GM15510 (cell line): ENCODE data around the gene GDF10.

ENCODE experiments used
- POLR2A ChIP-seq: IDR thresholded peaks from 3 replicates; pipeline ENCODE4 v1.6.1; 2011; ENCODE audit warnings: borderline replicate concordance; ENCODE audit not compliant: insufficient read length; ENCODE audit errors: extremely low read depth

Gene GDF10

GRCh38 chr10:47326927-47327330 is 26.9 kb downstream of the GDF10 start:
- no peak for TF ChIP-seq POLR2A

DNA sequence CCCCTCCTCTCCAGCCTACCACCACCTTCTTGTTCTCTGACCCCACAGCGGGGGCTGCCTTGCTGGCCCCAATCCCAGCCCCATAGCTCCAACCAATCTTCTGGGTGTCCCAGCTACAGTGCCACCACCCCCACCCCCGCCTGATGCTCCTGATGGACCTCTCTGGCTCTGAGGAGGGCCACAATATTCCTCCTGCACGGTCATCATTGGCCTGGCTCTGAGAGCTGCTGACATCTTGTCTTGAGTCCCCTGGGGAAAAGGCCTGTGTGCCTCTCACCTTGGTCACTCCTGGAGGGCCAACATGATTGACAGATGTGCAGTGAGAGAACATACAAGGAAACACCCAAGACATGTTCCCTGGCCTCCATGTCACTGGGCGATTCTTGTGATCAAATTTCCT is 29.9 kb downstream of the GDF10 start:
- TF ChIP-seq POLR2A, result no peak

DNA sequence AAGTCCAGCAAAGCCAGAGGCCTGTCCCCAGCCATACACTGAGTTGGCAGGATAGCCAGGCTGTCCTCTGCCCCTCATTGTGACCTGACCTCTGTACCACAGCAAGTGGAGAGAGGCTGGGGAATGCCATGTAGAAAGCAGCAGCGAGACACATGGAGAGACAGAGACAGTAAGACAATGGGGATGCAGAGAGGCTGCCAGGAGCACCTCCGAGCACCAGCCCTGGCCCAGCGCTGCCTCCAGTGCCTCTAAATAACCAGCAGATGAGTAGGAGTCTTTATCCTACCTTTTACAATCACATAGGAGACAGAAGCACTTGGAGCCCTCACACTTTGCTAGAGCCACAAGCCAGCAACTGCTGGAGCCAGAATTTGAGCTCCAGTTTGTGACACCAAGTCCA is 30.4 kb downstream of the GDF10 start:
- TF ChIP-seq POLR2A, result no peak

DNA sequence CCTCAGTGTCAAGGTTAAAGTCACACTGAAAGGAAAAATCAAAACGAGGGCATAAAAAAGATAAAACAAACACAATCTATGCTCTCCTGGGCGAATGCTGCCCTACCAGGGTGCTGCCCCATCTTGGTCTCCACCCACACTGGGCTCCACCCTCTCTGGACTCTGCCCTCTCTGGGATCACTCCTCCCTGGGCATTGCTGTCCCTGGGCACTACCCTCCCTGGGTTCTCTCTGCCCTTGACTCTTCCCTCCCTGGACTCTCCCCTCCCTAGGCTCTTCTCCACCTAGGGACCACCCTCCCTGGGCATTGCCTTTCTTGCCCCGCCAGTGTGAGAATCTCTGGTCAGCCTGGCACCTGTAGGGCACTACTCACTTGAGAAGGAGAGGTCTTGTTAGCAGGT is 30.8 kb downstream of the GDF10 start:
- no peak for TF ChIP-seq POLR2A

DNA sequence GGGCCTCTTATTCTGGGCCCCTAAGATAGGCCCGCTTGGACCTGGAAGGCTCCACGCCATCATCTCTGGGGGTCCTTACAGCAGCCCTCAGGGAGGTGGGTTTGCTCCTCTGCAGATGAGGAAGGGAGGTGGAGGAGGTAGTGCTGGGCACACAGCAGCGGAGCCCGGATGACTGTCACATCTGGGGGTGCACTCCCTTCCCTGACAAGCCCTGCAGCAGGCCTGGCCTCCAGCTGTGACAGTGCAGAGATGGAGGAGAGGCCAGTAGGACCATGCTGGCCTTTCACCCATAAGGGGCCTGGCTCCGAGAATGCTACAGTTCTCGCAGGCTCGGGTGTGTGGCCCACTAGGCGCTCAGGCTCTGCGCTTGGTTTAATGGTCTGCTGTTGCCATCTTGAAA is 31.5 kb downstream of the GDF10 start:
- TF ChIP-seq POLR2A, result no peak

DNA sequence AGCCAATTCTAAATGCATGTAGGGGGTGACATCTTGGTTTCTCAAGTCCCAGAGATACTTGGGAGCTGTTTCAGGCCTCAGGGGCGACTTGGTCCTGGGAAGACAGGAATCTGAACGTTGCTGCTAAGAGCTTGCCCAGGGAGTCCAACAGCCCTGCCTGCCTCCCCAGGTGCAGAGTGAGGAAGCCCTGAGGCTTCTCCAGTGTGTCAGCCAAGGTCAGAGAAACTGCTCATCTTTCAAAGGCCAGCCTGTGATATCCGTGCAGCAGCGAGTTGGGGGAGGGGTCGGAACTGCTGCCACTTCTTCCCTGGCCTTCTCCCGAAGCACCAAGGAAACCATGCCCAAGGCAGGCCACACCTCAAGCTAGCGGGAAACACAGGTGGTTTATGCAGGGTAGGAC is 32.0 kb downstream of the GDF10 start:
- no peak for TF ChIP-seq POLR2A

GRCh38 chr10:47332371-47332770 is 32.4 kb downstream of the GDF10 start:
- no peak for TF ChIP-seq POLR2A

- no peak for TF ChIP-seq POLR2A
These were observed 32.9 kb downstream of the GDF10 start for GRCh38 chr10:47332946-47333345.

DNA sequence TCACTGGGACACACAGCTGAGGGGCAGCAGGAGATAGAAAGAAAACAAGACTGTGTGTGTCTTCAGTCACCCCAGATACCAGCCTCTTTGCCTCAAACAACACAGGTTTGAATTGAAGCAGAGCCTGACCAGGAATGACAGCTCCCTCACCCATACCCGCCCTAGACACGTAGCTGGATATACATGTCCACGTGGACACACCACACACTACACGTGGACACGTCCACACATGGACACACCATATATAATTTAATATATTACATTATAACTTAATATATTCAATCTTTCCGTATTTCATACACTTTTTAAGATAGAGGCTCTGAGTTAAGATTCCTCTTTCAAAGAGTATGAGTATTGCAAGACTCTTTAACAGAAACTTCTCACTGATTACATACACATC is 33.5 kb downstream of the GDF10 start:
- no peak for TF ChIP-seq POLR2A

GRCh38 chr10:47334466-47335295 is 34.7 kb downstream of the GDF10 start:
- TF ChIP-seq POLR2A, result no peak

GRCh38 chr10:47335906-47336305 is 35.9 kb downstream of the GDF10 start:
- no peak for TF ChIP-seq POLR2A

GRCh38 chr10:47336387-47337134 is 36.6 kb downstream of the GDF10 start:
- no peak for TF ChIP-seq POLR2A

DNA sequence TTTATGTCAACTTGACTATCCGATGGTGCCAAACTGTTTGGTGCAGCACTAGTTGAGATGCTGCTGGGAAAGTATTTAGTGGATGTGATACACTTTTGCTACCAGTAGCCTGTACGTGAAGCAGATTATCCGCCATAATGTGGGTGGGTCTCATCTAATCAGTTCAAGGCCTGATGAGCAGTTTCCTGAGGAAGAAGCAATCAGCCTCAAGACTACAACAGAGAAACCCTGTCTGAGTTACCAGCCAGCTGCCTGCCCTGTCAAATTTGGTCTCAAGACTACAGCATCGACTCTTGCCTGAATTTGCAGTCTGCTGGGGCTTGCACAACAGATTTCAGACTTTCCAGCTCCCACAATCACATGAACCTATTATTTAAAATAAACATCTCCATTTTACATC is 37.3 kb downstream of the GDF10 start:
- no peak for TF ChIP-seq POLR2A

DNA sequence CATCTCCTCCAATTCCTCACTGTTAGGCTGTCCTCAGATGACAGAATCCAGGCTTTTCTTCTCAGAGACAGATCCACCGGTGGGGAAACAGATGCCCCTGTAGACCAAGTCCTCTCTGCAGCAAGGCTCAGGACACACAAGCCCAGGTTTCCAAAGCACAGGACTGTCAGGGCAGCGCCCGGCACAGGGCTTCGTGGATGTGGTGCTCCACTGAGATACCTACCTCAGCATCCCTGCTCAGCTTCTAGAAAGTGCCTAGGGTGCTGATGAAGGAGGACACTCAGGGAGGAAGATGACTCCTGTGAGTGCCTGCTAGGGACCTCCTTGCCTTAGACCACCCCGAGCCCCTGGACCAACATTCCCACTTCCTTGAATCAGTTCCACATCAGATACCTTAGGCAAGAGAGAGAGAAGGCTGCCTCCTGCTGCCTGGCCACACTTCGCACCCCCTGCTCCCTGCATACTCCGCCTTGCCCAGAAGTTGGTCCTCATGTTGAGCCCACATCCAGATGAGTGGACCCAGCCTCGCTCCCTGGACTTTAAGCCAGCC is 39.3 kb downstream of the GDF10 start:
- no peak for TF ChIP-seq POLR2A

- TF ChIP-seq POLR2A, result no peak
These were observed 40.0 kb downstream of the GDF10 start for GRCh38 chr10:47339759-47340607.
